Activated CD4-positive, alpha-beta T cell treated with anti-CD3 and anti-CD28 coated beads, Interleukin-2, amount 50 U/mL, for 24 hours (primary cell): ENCODE data around the gene TLE4.

Experiments used
- DNase-seq, 2 donors: peaks; one replicate each; pipeline ENCODE4 v3.0.0-alpha.2; 2020; ENCODE audit warnings: low read depth in 1 of 2, low spot score in 1 of 2

The TLE4 gene

GRCh38 chr9:79684711-79685575, 113.2 kb downstream of the TLE4 start:
- no peak for DNase-seq

- no peak for DNase-seq
Observed at GRCh38 chr9:79685577-79685976, 113.8 kb downstream of the TLE4 start.

- DNase-seq = no peak
Observed at GRCh38 chr9:79686381-79687130, 114.8 kb downstream of the TLE4 start.

GRCh38 chr9:79687131-79687447, 115.3 kb downstream of the TLE4 start:
- no peak for DNase-seq

- DNase-seq = no peak
Observed at GRCh38 chr9:79688363-79688762, 116.6 kb downstream of the TLE4 start.

GRCh38 chr9:79689576-79689975, 117.8 kb downstream of the TLE4 start:
- DNase-seq = no peak

- DNase-seq = no peak
Observed at GRCh38 chr9:79691496-79691895, 119.7 kb downstream of the TLE4 start.

- no peak for DNase-seq
Observed at GRCh38 chr9:79692857-79693571, 121.2 kb downstream of the TLE4 start.

- DNase-seq = no peak
Observed at GRCh38 chr9:79693750-79694149, 122.0 kb downstream of the TLE4 start.

- no peak for DNase-seq
Observed at GRCh38 chr9:79694208-79694607, 122.4 kb downstream of the TLE4 start.

- DNase-seq = no peak
Observed at GRCh38 chr9:79694676-79695400, 123.1 kb downstream of the TLE4 start.

GRCh38 chr9:79695531-79696175, 123.9 kb downstream of the TLE4 start:
- DNase-seq = no peak

GRCh38 chr9:79698967-79699366, 127.2 kb downstream of the TLE4 start:
- no peak for DNase-seq

GRCh38 chr9:79699479-79699878, 127.7 kb downstream of the TLE4 start:
- DNase-seq = no peak

- no peak for DNase-seq
Observed at GRCh38 chr9:79700607-79701360, 129.0 kb downstream of the TLE4 start.

- DNase-seq = no peak
Observed at GRCh38 chr9:79701651-79702050, 129.9 kb downstream of the TLE4 start.

GRCh38 chr9:79705704-79706103, 133.9 kb downstream of the TLE4 start:
- no peak for DNase-seq

GRCh38 chr9:79706512-79706911, 134.7 kb downstream of the TLE4 start:
- no peak for DNase-seq

- DNase-seq = no peak
Observed at GRCh38 chr9:79707589-79707988, 135.8 kb downstream of the TLE4 start.

- DNase-seq = no peak
Observed at GRCh38 chr9:79708541-79708940, 136.8 kb downstream of the TLE4 start.
